HEK293 (cell line): Measurements from ENCODE around the gene ELOVL7.

Source experiments
- CTCF ChIP-seq: fragments of 450-650 bp; formaldehyde crosslinking; IDR thresholded peaks from 2 replicates; pipeline ENCODE4 v1.5.1; 2016; ENCODE audit warnings: missing biosample characterization, missing genetic modification characterization
- ZBTB11 ChIP-seq: fragments of 450-650 bp; formaldehyde crosslinking; conservative IDR thresholded peaks from 2 replicates; pipeline ENCODE4 v1.5.1; 2016; ENCODE audit warnings: low read depth, missing biosample characterization, missing genetic modification characterization
- ZBTB8A ChIP-seq: fragments of 450-650 bp; formaldehyde crosslinking; IDR thresholded peaks from 2 replicates; pipeline ENCODE4 v1.5.1; 2016; ENCODE audit warnings: missing biosample characterization, missing genetic modification characterization
- ZNF274 ChIP-seq, 2 experiments: fragments of 200-500 bp in 1 of 2; fragments of 450-650 bp in 1 of 2; sonication (Bioruptor generic) in 1 of 2; formaldehyde crosslinking in 1 of 2; IDR thresholded peaks; 2 replicates each; pipeline versions ENCODE4 v1.5.1 to v1.6.1; 2014 to 2016; ENCODE audit warnings: borderline replicate concordance in 1 of 2, inconsistent platforms in 1 of 2, low read length in 1 of 2, missing biosample characterization in 1 of 2, missing genetic modification characterization in 1 of 2
- ZNF362 ChIP-seq: fragments of 450-650 bp; formaldehyde crosslinking; IDR thresholded peaks from 2 replicates; pipeline ENCODE4 v1.5.1; 2016; ENCODE audit warnings: missing biosample characterization, missing genetic modification characterization
- ZSCAN16 ChIP-seq: fragments of 450-650 bp; formaldehyde crosslinking; IDR thresholded peaks from 2 replicates; pipeline ENCODE4 v1.5.1; 2016; ENCODE audit warnings: missing biosample characterization, missing genetic modification characterization

GRCh38 chr5:60841361-60841760 is 2.7 kb downstream of the ELOVL7 start:
- TF ChIP-seq CTCF, result no peak
- TF ChIP-seq ZSCAN16 (tag by site-specific recombination), result no peak
- TF ChIP-seq ZBTB11 (tag by site-specific recombination), result no peak
- no peak for TF ChIP-seq ZNF274 (IDR thresholded peaks at IDR 0.05; ENCODE audit: low read length)
- no peak for TF ChIP-seq ZNF274 (tag by site-specific recombination; IDR thresholded peaks at IDR 0.05; ENCODE audit: borderline replicate concordance)
- TF ChIP-seq ZNF362 (tag by site-specific recombination), result no peak
- no peak for TF ChIP-seq ZBTB8A
